Right atrium auricular region (tissue), 2 donors: ENCODE data around the gene AGXT2. TPM values are rescaled to one million over a fixed set of nuclear protein-coding genes. Genes with fewer than 3 reads are reported as not detected.
A peak's percentile ranks its signal among the peaks of the same experiment; 100 is the strongest.

ENCODE experiments used
- DNase-seq: peaks from one replicate; pipeline ENCODE4 v3.0.0-alpha.2; 2019; ENCODE audit warnings: low spot score
- H3K27ac ChIP-seq, 2 donors: fragments of 200-600 bp; sonication (generic); 1 replicate in 1 of 2; 2 replicates in 1 of 2; pipeline ENCODE4 v1.5.1; 2016 to 2019
- H3K27me3 ChIP-seq, 2 donors: fragments of 200-600 bp; sonication (generic); one replicate each; pipeline versions ENCODE4 v1.5.1 to v1.6.0; 2017 to 2019
- H3K36me3 ChIP-seq: fragments of 200-600 bp; sonication (generic); one replicate; pipeline ENCODE4 v1.5.1; 2016
- H3K4me1 ChIP-seq, 2 donors: fragments of 200-600 bp; sonication (generic); one replicate each; pipeline versions ENCODE4 v1.5.1 to v1.6.0; 2017 to 2019
- H3K4me3 ChIP-seq, 2 donors: fragments of 200-600 bp; sonication (generic); 1 replicate in 1 of 2; 2 replicates in 1 of 2; pipeline ENCODE4 v1.5.1; 2017 to 2019; ENCODE audit warnings: mild to moderate bottlenecking in 1 of 2, moderate library complexity in 1 of 2
- H3K9me3 ChIP-seq, 2 donors: fragments of 200-600 bp; sonication (generic); one replicate each; pipeline ENCODE4 v1.5.1; 2019
- CTCF ChIP-seq, 2 donors: fragments of 200-600 bp; sonication (generic); IDR thresholded peaks; one replicate each; pipeline ENCODE4 v1.5.1; 2019; ENCODE audit warnings: antibody characterized with exemption in 2 of 2
- total RNA-seq, 2 donors: library from RNA; depleted of rRNA; stranded (reverse); fragments of >200 nt; gene quantifications; one replicate each; pipeline ENCODE4 v1.1.0, GENCODE V29; 2016

The AGXT2 gene
- total RNA-seq, 2 donors from 2014 or later, result not detected

- Histone ChIP-seq H3K4me3 (no peak overlapping the region), H3K9me3 (no peaks in the 10 kb centered on the region), H3K4me1 (no peaks in the 10 kb centered on the region), H3K27me3 (no peaks in the 10 kb centered on the region), H3K36me3 (no peaks in the 10 kb centered on the region), H3K27ac (peak overlapping the region; percentile 39 to 76)
- DNase-seq, result no peak
- no peak for TF ChIP-seq CTCF (IDR thresholded peaks at IDR 0.05)
Observed at GRCh38 chr5:35012365-35012764, 35.4 kb downstream of the AGXT2 start.

- H3K36me3 ChIP-seq, result no peaks in the 10 kb centered on the region
- DNase-seq, result no peak
- H3K27me3 ChIP-seq, result no peaks in the 10 kb centered on the region
- H3K9me3 ChIP-seq, result no peaks in the 10 kb centered on the region
- H3K4me3 ChIP-seq, result no peak overlapping the region
- no peaks in the 10 kb centered on the region for H3K4me1 ChIP-seq
- H3K27ac ChIP-seq, result no peak overlapping the region
- no peak for TF ChIP-seq CTCF (IDR thresholded peaks at IDR 0.05)
Observed at GRCh38 chr5:35010676-35011075, 37.1 kb downstream of the AGXT2 start.

- no peak for TF ChIP-seq CTCF (IDR thresholded peaks at IDR 0.05)
Observed at GRCh38 chr5:35009657-35010056, 38.1 kb downstream of the AGXT2 start.

GRCh38 chr5:35009019-35009418, 38.7 kb downstream of the AGXT2 start:
- H3K27me3 ChIP-seq, result no peaks in the 10 kb centered on the region
- H3K36me3 ChIP-seq, result no peaks in the 10 kb centered on the region
- no peak for TF ChIP-seq CTCF (IDR thresholded peaks at IDR 0.05)
- no peak for DNase-seq
- H3K4me1 ChIP-seq, result no peaks in the 10 kb centered on the region
- no peaks in the 10 kb centered on the region for H3K9me3 ChIP-seq
- H3K4me3 ChIP-seq, result no peak overlapping the region
- H3K27ac ChIP-seq, result peak overlapping the region in 1 of 2 donors; percentile 65

More at GRCh38 chr5:35009657-35010056, 38.1 kb downstream of the AGXT2 start:
- Histone ChIP-seq H3K4me1 (no peaks in the 10 kb centered on the region), H3K9me3 (no peaks in the 10 kb centered on the region), H3K27me3 (no peaks in the 10 kb centered on the region), H3K27ac (peak overlapping the region in 1 of 2 donors; percentile 65), H3K4me3 (no peak overlapping the region), H3K36me3 (no peaks in the 10 kb centered on the region)
- DNase-seq, result no peak

- DNase-seq, result no peak
- Histone ChIP-seq H3K9me3 (no peaks in the 10 kb centered on the region), H3K4me1 (no peaks in the 10 kb centered on the region), H3K36me3 (no peaks in the 10 kb centered on the region), H3K27me3 (no peaks in the 10 kb centered on the region), H3K27ac (no peak overlapping the region), H3K4me3 (no peak overlapping the region)
- TF ChIP-seq CTCF (IDR thresholded peaks at IDR 0.05), result no peak
Observed at GRCh38 chr5:35004771-35005170, 43.0 kb downstream of the AGXT2 start.

- Histone ChIP-seq H3K4me3 (no peak overlapping the region), H3K4me1 (no peaks in the 10 kb centered on the region), H3K9me3 (no peaks in the 10 kb centered on the region), H3K36me3 (no peaks in the 10 kb centered on the region), H3K27me3 (no peaks in the 10 kb centered on the region), H3K27ac (no peak overlapping the region)
- no peak for DNase-seq
- no peak for TF ChIP-seq CTCF (IDR thresholded peaks at IDR 0.05)
Observed at GRCh38 chr5:35004200-35004599, 43.5 kb downstream of the AGXT2 start.
